NCI-H510A (cell line): ENCODE results near the gene BOLA1.
"Not testable (repeated sequence)": the region's sequence is repeated elsewhere in the genome, so short reads cannot be mapped to it uniquely, and the experiment has no call there.

Source experiments
- DNase-seq: peaks from one replicate; lab custom pipeline; 2025; lab: John Stamatoyannopoulos, UW

The BOLA1 gene, protein sequence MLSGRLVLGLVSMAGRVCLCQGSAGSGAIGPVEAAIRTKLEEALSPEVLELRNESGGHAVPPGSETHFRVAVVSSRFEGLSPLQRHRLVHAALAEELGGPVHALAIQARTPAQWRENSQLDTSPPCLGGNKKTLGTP

GRCh38 chr1:149899460-149900284, at the start of gene BOLA1:
Gene BOLA1, plus strand, starts transcription at chr1:149899568. Its CDS starts 492 bp downstream, at chr1:149900060.
- DNase-seq = peak; percentile 89

DNA sequence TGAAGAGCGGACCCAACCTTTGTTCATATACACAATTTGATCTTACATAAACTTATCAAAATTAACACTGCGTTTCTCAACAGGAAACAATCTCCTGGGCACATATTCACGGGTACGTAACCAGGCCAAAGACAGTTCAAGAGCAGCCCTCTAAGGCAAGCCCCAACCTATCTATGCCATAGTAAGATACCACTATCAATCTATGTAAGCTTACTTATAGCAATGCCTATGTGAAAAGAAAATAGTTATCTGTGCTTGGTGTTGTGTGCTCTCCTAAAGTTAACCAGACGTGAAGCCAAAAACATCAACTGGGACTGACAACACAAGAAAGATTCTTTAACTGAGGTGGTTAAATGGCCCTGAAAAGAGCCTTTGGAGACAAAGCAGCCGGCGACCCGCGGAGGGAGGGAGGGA, 49.4 kb upstream of the BOLA1 start:
- no peak for DNase-seq

DNA sequence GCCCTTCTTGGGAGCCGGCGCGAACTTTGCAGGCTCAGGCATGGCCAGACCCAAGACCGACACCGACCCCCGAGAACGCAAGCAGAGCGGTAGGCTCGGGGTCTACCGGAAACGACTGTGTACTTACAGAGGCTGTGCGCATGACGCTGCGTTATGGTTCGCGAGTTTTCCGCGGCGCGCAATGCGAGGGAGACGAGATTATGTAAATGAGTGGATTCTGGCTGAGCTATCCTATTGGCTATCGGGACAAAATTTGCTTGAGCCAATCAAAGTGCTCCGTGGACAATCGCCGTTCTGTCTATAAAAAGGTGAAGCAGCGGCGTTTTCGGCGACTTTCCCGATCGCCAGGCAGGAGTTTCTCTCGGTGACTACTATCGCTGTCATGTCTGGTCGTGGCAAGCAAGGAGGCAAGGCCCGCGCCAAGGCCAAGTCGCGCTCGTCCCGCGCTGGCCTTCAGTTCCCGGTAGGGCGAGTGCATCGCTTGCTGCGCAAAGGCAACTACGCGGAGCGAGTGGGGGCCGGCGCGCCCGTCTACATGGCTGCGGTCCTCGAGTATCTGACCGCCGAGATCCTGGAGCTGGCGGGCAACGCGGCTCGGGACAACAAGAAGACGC, 48.5 kb upstream of the BOLA1 start:
- DNase-seq = not testable (repeated sequence)

DNA sequence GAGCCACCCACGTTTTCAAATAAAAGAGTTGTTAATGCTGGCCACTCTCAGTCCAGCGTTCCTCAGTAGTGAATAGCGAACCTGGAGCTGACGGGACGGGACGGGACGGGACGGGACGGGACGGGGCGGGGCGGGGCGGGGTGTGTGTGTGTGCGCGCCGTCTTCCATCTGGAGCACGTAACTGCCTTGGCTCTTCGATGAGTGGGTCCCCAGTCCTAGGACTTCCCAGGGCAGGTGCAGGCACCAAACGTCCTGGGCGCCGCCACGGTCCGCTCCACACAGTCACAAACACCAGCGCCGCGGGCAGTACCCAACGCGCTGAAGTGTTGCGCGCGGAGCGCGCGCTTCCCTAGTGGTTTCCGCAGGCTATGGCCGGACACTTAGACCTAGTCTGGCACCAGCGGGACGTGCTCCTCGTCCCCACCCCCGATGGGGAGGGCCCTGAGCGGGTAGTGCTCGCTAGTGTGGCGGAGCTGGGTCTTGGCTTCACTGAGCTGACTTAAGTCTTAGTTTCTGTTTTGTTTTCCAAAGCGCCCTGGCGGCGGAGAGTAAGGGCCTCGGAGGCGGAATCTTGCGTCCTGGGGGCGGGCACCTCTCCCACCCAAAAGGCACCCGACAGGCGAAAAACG, 47.7 kb upstream of the BOLA1 start:
- not testable (repeated sequence) for DNase-seq

DNA sequence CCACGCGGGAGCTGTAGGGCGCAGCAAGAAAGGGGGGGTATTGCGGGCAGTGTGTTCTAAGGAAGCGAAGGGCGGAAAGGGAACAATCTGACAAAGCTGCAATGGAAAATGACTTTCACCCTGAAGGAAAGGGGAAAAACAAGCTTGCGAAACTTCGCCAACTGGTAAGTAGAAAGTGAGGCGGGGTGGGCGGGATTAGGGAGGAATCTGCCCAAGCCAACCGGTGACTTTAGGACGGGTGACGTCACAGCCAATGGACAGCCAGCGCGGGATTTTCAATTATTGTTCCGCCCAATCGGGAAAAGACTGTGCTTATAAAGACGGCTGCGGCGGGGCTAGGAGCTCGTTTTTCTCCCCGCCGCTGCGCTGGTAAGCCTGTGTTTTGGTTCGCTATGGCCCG, 47.1 kb upstream of the BOLA1 start:
- DNase-seq = not testable (repeated sequence)

DNA sequence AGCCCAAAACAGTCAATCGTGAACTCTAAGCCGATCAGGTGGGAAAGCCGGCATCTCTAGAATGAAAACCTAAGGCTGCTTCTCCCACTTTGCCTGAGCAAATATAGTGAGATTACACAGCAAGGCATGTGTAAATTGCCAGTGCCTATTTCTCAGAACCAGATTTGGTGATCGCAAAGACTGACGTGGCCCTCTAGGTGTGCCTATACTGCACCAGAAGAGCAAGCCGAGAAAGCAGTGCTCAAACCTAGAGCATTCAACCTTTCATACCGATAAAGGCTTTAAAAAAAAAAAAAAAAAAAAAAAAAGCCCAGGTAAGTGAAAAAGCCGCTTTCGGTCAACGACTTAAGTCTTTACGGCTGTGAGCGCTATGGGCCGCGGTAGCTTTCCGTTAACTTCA, 39.1 kb upstream of the BOLA1 start:
- not testable (repeated sequence) for DNase-seq

DNA sequence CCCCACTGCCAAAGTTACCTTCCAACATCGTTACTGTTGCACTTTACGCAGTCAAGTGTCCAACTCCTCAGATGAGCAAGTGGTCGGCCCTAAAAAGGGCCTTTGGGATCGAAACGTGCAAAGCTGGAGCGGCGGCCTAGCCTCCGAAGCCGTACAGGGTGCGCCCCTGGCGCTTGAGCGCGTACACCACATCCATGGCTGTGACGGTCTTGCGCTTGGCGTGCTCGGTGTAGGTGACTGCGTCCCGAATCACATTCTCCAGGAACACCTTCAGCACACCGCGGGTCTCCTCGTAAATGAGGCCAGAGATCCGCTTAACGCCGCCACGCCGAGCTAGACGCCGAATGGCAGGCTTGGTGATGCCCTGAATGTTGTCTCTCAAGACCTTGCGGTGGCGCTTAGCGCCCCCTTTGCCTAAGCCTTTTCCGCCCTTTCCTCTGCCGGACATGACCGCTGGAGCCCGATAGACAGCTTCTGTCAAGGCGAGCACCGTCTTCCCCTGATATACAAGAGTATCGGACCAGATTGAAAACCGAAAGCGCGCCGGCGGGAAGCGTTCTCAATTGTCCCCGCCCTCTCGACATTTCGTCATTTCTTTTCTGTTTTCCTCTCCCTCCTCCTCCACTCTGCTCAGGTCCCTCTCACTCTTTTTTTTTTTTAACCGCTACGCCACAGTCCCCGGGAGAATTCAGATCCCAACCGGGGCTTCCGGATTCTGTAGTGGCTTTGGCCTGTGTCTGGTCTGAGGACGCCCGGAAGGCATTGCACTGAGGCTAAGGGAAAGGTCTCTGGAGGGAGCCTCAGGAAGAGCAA, 38.5 kb upstream of the BOLA1 start:
- DNase-seq = not testable (repeated sequence)

GRCh38 chr1:149861497-149862054, 37.8 kb upstream of the BOLA1 start:
- not testable (repeated sequence) for DNase-seq

DNA sequence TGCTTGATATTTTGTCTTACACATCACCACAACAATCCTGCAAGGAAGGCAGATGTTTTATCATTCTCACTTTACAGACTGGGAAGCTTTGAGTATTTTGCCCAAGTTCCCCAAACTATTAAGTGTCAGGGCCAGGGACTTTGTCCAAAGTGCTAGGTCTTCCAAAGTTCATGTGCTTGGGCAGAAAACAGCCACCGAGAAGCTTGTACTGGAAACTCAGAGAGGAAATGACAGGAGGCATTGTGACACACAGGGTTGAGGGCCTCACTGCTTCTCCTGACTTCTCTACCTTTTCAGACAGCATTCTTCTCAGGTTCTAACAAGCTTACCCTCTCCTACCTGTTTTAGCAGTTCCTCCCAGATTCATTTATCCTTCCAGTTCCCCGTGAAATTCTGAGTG, 32.5 kb upstream of the BOLA1 start:
- not testable (repeated sequence) for DNase-seq

DNA sequence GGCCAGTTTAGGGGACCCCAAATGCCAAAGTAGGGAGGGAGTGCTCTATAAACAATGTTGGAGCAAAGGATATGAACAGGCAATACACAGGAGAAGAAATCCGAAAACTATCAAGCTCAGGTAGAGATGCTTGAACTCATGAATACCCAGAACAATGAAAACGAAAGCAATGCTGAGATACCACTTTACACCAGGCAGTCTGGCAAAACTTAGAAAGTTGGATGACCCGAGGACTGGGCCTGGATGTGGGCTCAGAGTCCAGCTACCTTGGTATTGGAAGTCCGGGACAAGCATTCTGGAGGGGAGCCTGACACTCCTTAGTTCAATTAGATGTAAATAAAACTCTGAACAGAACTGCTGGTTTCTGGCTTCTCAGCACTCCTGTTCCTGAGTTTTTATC, 26.3 kb upstream of the BOLA1 start:
- DNase-seq = not testable (repeated sequence)

GRCh38 chr1:149877211-149877946, 22.0 kb upstream of the BOLA1 start:
- DNase-seq = no peak

GRCh38 chr1:149879556-149879955, 19.8 kb upstream of the BOLA1 start:
- no peak for DNase-seq

DNA sequence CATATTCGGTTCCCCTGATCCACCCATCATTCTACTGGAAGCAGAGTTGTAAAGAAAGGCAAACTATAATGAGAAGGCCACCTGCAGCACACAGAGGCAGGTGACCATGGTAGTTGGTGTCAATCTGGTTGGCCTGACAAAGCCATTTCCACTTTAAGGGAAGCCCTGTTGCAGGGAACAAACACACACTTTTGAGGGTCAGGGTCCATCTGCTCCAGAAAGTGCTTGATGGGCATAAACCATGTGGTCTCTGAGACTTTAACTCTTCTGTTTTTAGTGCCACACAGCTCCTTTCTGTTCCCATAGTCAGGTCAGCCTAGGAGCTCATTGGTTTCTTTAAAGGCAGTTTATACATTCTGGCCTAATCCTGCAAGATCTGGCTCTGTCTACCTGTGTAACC, 17.5 kb upstream of the BOLA1 start:
- DNase-seq = no peak

DNA sequence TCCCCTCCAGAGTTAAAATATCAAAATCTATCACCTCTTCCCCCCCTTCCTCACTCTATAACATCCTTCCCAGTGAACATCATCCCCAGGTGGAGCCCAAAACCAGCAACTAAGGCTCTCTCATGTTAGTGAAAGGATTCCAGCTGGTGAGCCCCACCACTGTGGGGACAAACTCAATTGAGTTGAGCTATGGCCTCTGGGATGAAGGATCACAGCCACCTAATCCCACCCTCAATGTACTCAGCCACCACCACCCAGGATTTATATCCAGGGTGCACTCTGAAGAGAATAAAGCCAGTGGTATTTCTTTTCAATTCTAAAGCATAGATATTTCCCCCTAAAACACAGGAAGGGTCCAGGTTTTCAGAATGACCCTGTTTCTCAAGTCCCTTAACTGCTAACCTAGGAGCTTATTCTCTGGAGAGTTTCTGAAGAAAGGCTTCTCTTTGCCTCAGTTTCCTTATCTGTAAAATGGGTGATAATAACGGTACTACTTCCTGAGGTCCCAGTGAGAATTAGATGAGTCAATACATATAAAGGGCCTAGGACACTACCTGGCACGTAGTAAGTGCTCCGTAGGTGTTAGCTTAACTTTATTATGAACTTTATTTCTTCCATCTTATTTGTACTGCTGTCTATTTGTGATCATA, 15.6 kb upstream of the BOLA1 start:
- no peak for DNase-seq

- no peak for DNase-seq
These were observed 14.7 kb upstream of the BOLA1 start for GRCh38 chr1:149884433-149885338.

- DNase-seq = peak; percentile 62
These were observed 13.8 kb upstream of the BOLA1 start for GRCh38 chr1:149885339-149886120.

GRCh38 chr1:149886121-149886395, 13.3 kb upstream of the BOLA1 start:
- DNase-seq = not testable (repeated sequence)

- peak; percentile 92 for DNase-seq
These were observed 12.8 kb upstream of the BOLA1 start for GRCh38 chr1:149886396-149887195.
